DND-41 (cell line): ENCODE data around the gene CBX5.

ENCODE experiments used
- ATAC-seq: fragments of 200-7000 bp; cut with Tn5 transposase; 3 replicates; pipeline ENCODE4 v1.9.1; 2021; ENCODE audit warnings: low read depth; ENCODE audit not compliant: insufficient read depth
- DNase-seq: peaks from one replicate; pipeline ENCODE4 v3.0.0-alpha.2; 2020
- H2AFZ ChIP-seq: 2 replicates; pipeline ENCODE4 v1.6.0; 2012; ENCODE audit warnings: low read depth, low read length
- H3K27ac ChIP-seq: 2 replicates; pipeline ENCODE4 v1.5.1; 2012; ENCODE audit warnings: low read length, inconsistent platforms
- H3K27me3 ChIP-seq: fragments of 200-600 bp; sonication (generic); 2 replicates; pipeline ENCODE4 v1.6.0; 2012; ENCODE audit warnings: low read length, mild to moderate bottlenecking, inconsistent platforms; ENCODE audit not compliant: insufficient read depth, poor library complexity
- H3K36me3 ChIP-seq: 2 replicates; pipeline ENCODE4 v1.5.1; 2012; ENCODE audit warnings: low read length, inconsistent platforms; ENCODE audit not compliant: insufficient read depth
- H3K4me1 ChIP-seq: 2 replicates; pipeline ENCODE4 v1.5.1; 2012; ENCODE audit warnings: mild to moderate bottlenecking, low read length; ENCODE audit not compliant: insufficient read depth
- H3K4me2 ChIP-seq: 2 replicates; pipeline ENCODE4 v1.6.0; 2012; ENCODE audit warnings: mild to moderate bottlenecking, moderate library complexity, low read length, inconsistent platforms; ENCODE audit not compliant: insufficient read depth
- H3K4me3 ChIP-seq, 2 experiments: fragments of 200-600 bp in 1 of 2; shearing (Covaris generic) in 1 of 2; 2 replicates each; pipeline ENCODE4 v1.5.1; 2012 to 2016; ENCODE audit warnings: inconsistent platforms in 2 of 2, low read length in 2 of 2, mild to moderate bottlenecking in 2 of 2, low read depth in 1 of 2, moderate library complexity in 1 of 2
- H3K79me2 ChIP-seq: 2 replicates; pipeline ENCODE4 v1.6.0; 2012; ENCODE audit warnings: low read length, inconsistent platforms; ENCODE audit not compliant: insufficient read depth
- H3K9ac ChIP-seq: 2 replicates; pipeline ENCODE4 v1.6.0; 2012; ENCODE audit warnings: low read depth, mild to moderate bottlenecking, inconsistent platforms, low read length, moderate library complexity
- H3K9me3 ChIP-seq: 2 replicates; pipeline ENCODE4 v1.5.1; 2012; ENCODE audit warnings: low read length, moderate library complexity, mild to moderate bottlenecking, inconsistent platforms; ENCODE audit not compliant: insufficient read depth, severe bottlenecking
- H4K20me1 ChIP-seq: 2 replicates; pipeline ENCODE4 v1.6.0; 2012; ENCODE audit warnings: low read length; ENCODE audit not compliant: insufficient read depth
- CTCF ChIP-seq: IDR thresholded peaks from 2 replicates; pipeline ENCODE4 v1.5.1; 2012; ENCODE audit warnings: borderline replicate concordance, low read length, moderate library complexity, mild to moderate bottlenecking; ENCODE audit not compliant: poor library complexity, severe bottlenecking; ENCODE audit errors: extremely low read depth
- EZH2 ChIP-seq: IDR thresholded peaks from 3 replicates; pipeline ENCODE4 v1.6.1; 2012; ENCODE audit warnings: borderline replicate concordance, low read depth, mild to moderate bottlenecking, moderate library complexity, low read length, inconsistent platforms; ENCODE audit not compliant: severe bottlenecking

CBX5 gene

GRCh38 chr12:54199034-54199433, 80.9 kb downstream of the CBX5 start:
- Histone ChIP-seq H3K9ac (no peak overlapping the region), H3K27me3 (peaks cover 24% of the 10 kb centered on the region), H3K27ac (no peak overlapping the region), H2AFZ (no peak overlapping the region), H3K36me3 (no peaks in the 10 kb centered on the region), H3K4me1 (no peaks in the 10 kb centered on the region), H4K20me1 (no peaks in the 10 kb centered on the region), H3K4me2 (no peak overlapping the region), H3K9me3 (no peaks in the 10 kb centered on the region), H3K79me2 (no peaks in the 10 kb centered on the region), H3K4me3 (no peak overlapping the region)
- TF ChIP-seq CTCF (no peak), EZH2 (no peak)
- DNase-seq (no peak), ATAC-seq (no peak)

- H3K79me2 ChIP-seq: no peaks in the 10 kb centered on the region
- no peaks in the 10 kb centered on the region for H3K9me3 ChIP-seq
- H3K36me3 ChIP-seq: no peaks in the 10 kb centered on the region
- no peak overlapping the region for H3K27ac ChIP-seq
- no peak overlapping the region for H2AFZ ChIP-seq
- H3K9ac ChIP-seq: no peak overlapping the region
- H3K4me1 ChIP-seq: no peaks in the 10 kb centered on the region
- H3K4me2 ChIP-seq: no peak overlapping the region
- no peaks in the 10 kb centered on the region for H4K20me1 ChIP-seq
- H3K4me3 ChIP-seq: no peak overlapping the region
- TF ChIP-seq CTCF (no peak), EZH2 (no peak)
- ATAC-seq (no peak), DNase-seq (no peak)
- peaks cover 36% of the 10 kb centered on the region for H3K27me3 ChIP-seq
These were observed 82.5 kb downstream of the CBX5 start for GRCh38 chr12:54197431-54197909.

GRCh38 chr12:54197010-54197409, 82.9 kb downstream of the CBX5 start:
- H3K4me1 ChIP-seq: peaks cover under 1% of the 10 kb centered on the region; the same call in 1 of the 2 replicates
- H2AFZ ChIP-seq: no peak overlapping the region
- ATAC-seq: no peak
- H3K9ac ChIP-seq: no peak overlapping the region
- no peaks in the 10 kb centered on the region for H3K9me3 ChIP-seq
- no peaks in the 10 kb centered on the region for H4K20me1 ChIP-seq
- no peak overlapping the region for H3K4me2 ChIP-seq
- DNase-seq: no peak
- H3K36me3 ChIP-seq: no peaks in the 10 kb centered on the region
- no peak overlapping the region for H3K4me3 ChIP-seq
- H3K27me3 ChIP-seq: peaks cover 40% of the 10 kb centered on the region
- no peak for TF ChIP-seq EZH2
- TF ChIP-seq CTCF: no peak
- no peak overlapping the region for H3K27ac ChIP-seq
- H3K79me2 ChIP-seq: no peaks in the 10 kb centered on the region

GRCh38 chr12:54196396-54196795, 83.5 kb downstream of the CBX5 start:
- Histone ChIP-seq H3K36me3 (no peaks in the 10 kb centered on the region), H3K9ac (no peak overlapping the region), H2AFZ (no peak overlapping the region), H3K4me3 (no peak overlapping the region), H4K20me1 (no peaks in the 10 kb centered on the region), H3K27me3 (peaks cover 40% of the 10 kb centered on the region), H3K4me1 (peaks cover 6% of the 10 kb centered on the region; the same call in 1 of the 2 replicates), H3K79me2 (no peaks in the 10 kb centered on the region), H3K9me3 (no peaks in the 10 kb centered on the region), H3K27ac (no peak overlapping the region), H3K4me2 (no peak overlapping the region)
- TF ChIP-seq EZH2 (no peak), CTCF (no peak)
- no peak for ATAC-seq
- DNase-seq: no peak
